Fibroblast of skin of scalp (primary cell): ENCODE measurements around the gene TTLL11.

ENCODE experiments used
- DNase-seq: peaks from one replicate; pipeline ENCODE4 v3.0.0-alpha.2; 2013

Gene TTLL11

GRCh38 chr9:122050167-122050566 is 42.9 kb downstream of the TTLL11 start:
- no peak for DNase-seq

- DNase-seq: no peak
These were observed 51.1 kb downstream of the TTLL11 start for GRCh38 chr9:122042056-122042455.

- peak; percentile 8 for DNase-seq
These were observed 52.4 kb downstream of the TTLL11 start for GRCh38 chr9:122040561-122041242.

GRCh38 chr9:122039234-122039633 is 53.9 kb downstream of the TTLL11 start:
- no peak for DNase-seq

- DNase-seq: peak; percentile 78
These were observed 56.1 kb downstream of the TTLL11 start for GRCh38 chr9:122036988-122037387.

GRCh38 chr9:122036408-122036807 is 56.7 kb downstream of the TTLL11 start:
- no peak for DNase-seq

GRCh38 chr9:122033775-122034373 is 59.2 kb downstream of the TTLL11 start:
- DNase-seq: no peak

GRCh38 chr9:122032346-122032745 is 60.8 kb downstream of the TTLL11 start:
- no peak for DNase-seq

- no peak for DNase-seq
These were observed 61.3 kb downstream of the TTLL11 start for GRCh38 chr9:122031776-122032175.

- DNase-seq: no peak
These were observed 62.0 kb downstream of the TTLL11 start for GRCh38 chr9:122031157-122031556.

- DNase-seq: no peak
These were observed 62.8 kb downstream of the TTLL11 start for GRCh38 chr9:122030357-122030756.

GRCh38 chr9:122029898-122030297 is 63.2 kb downstream of the TTLL11 start:
- peak; percentile 18 for DNase-seq

- no peak for DNase-seq
These were observed 65.0 kb downstream of the TTLL11 start for GRCh38 chr9:122028089-122028488.

- no peak for DNase-seq
These were observed 72.7 kb downstream of the TTLL11 start for GRCh38 chr9:122020398-122020797.

- DNase-seq: peak; percentile 29
These were observed 76.4 kb downstream of the TTLL11 start for GRCh38 chr9:122016744-122017143.

- no peak for DNase-seq
These were observed 76.8 kb downstream of the TTLL11 start for GRCh38 chr9:122016309-122016708.

- no peak for DNase-seq
These were observed 77.8 kb downstream of the TTLL11 start for GRCh38 chr9:122015170-122015821.

- DNase-seq: no peak
These were observed 81.2 kb downstream of the TTLL11 start for GRCh38 chr9:122011818-122012498.

GRCh38 chr9:122008559-122008958 is 84.5 kb downstream of the TTLL11 start:
- no peak for DNase-seq

- no peak for DNase-seq
These were observed 85.3 kb downstream of the TTLL11 start for GRCh38 chr9:122007837-122008236.

- peak; percentile 56 for DNase-seq
These were observed 87.5 kb downstream of the TTLL11 start for GRCh38 chr9:122005597-122005996.

GRCh38 chr9:122004589-122004988 is 88.5 kb downstream of the TTLL11 start:
- DNase-seq: no peak

GRCh38 chr9:122001491-122002201 is 91.5 kb downstream of the TTLL11 start:
- DNase-seq: peak; percentile 70
